OCI-LY1 (cell line): ENCODE results near the gene CTBP2.

ENCODE experiments used
- H2AFZ ChIP-seq: fragments of 200-600 bp; sonication (generic), shearing (Covaris generic); 2 replicates; pipeline ENCODE4 v1.6.0; 2014; ENCODE audit warnings: antibody characterized with exemption, mild to moderate bottlenecking, low read length
- H3F3A ChIP-seq: fragments of 200-600 bp; sonication (generic), shearing (Covaris generic); 2 replicates; pipeline ENCODE4 v1.6.0; 2014; ENCODE audit warnings: mild to moderate bottlenecking, antibody characterized with exemption, low read length, moderate library complexity; ENCODE audit not compliant: insufficient read depth
- H3K27ac ChIP-seq: fragments of 200-600 bp; sonication (generic); 2 replicates; pipeline ENCODE4 v1.5.1; 2014; ENCODE audit warnings: low read length, mixed run types, mild to moderate bottlenecking, low read depth; ENCODE audit not compliant: poor library complexity, severe bottlenecking
- H3K27me3 ChIP-seq: fragments of 200-600 bp; sonication (generic); 2 replicates; pipeline ENCODE4 v1.6.0; 2014; ENCODE audit warnings: antibody characterized with exemption, mild to moderate bottlenecking, low read length, moderate library complexity; ENCODE audit not compliant: insufficient read depth
- H3K36me3 ChIP-seq: fragments of 200-600 bp; sonication (generic); 2 replicates; pipeline ENCODE4 v1.6.1; 2014; ENCODE audit warnings: mild to moderate bottlenecking, antibody characterized with exemption, low read length, moderate library complexity, mixed read lengths; ENCODE audit not compliant: insufficient read depth
- H3K4me1 ChIP-seq: fragments of 200-600 bp; sonication (generic); 2 replicates; pipeline ENCODE4 v1.5.1; 2014; ENCODE audit warnings: mild to moderate bottlenecking, low read length, moderate library complexity; ENCODE audit not compliant: insufficient read depth, severe bottlenecking
- H3K4me2 ChIP-seq: fragments of 200-600 bp; sonication (generic), shearing (Covaris generic); 2 replicates; pipeline ENCODE4 v1.6.1; 2014; ENCODE audit warnings: low read length
- H3K4me3 ChIP-seq: fragments of 200-600 bp; sonication (generic); 2 replicates; pipeline ENCODE4 v1.5.1; 2014; ENCODE audit warnings: low read length, low read depth, mild to moderate bottlenecking, mixed read lengths; ENCODE audit not compliant: poor library complexity, severe bottlenecking
- H3K79me2 ChIP-seq: fragments of 200-600 bp; shearing (Covaris generic); 2 replicates; pipeline ENCODE4 v1.6.1; 2016; ENCODE audit warnings: mixed run types, low read length, mixed read lengths; ENCODE audit not compliant: insufficient read depth
- H3K9ac ChIP-seq: fragments of 200-600 bp; sonication (generic), shearing (Covaris generic); 2 replicates; pipeline ENCODE4 v1.6.1; 2014; ENCODE audit warnings: mild to moderate bottlenecking, low read length, mixed read lengths
- H3K9me2 ChIP-seq: fragments of 200-600 bp; sonication (generic), shearing (Covaris generic); 2 replicates; pipeline ENCODE4 v1.6.1; 2014; ENCODE audit warnings: low read depth, mild to moderate bottlenecking, low read length, mixed read lengths
- H3K9me3 ChIP-seq: fragments of 200-600 bp; shearing (Covaris generic); 2 replicates; pipeline ENCODE4 v1.6.1; 2014; ENCODE audit warnings: low read length, mixed read lengths
- H4K20me1 ChIP-seq: fragments of 200-600 bp; sonication (generic), shearing (Covaris generic); 2 replicates; pipeline ENCODE4 v1.6.0; 2016; ENCODE audit warnings: mild to moderate bottlenecking, low read length; ENCODE audit not compliant: insufficient read depth
- CTCF ChIP-seq: fragments of 200-600 bp; sonication (generic), shearing (Covaris generic); IDR thresholded peaks from 2 replicates; pipeline ENCODE4 v1.5.1; 2017; ENCODE audit warnings: mild to moderate bottlenecking, antibody characterized with exemption, low read length, moderate library complexity, mixed read lengths
- EZH2 ChIP-seq: fragments of 200-600 bp; sonication (generic), shearing (Covaris generic); IDR thresholded peaks from 2 replicates; pipeline ENCODE4 v1.8.0; 2017; ENCODE audit warnings: borderline replicate concordance, mixed run types, mild to moderate bottlenecking, antibody characterized with exemption, low read length, moderate library complexity, mixed read lengths

The CTBP2 gene

GRCh38 chr10:125124115-125124487 is 36.3 kb downstream of the CTBP2 start:
- H3K4me3 ChIP-seq = no peak overlapping the region
- H3K9me2 ChIP-seq = no peaks in the 10 kb centered on the region
- TF ChIP-seq CTCF (no peak), EZH2 (no peak)
- no peaks in the 10 kb centered on the region for H4K20me1 ChIP-seq
- no peaks in the 10 kb centered on the region for H3K4me1 ChIP-seq
- no peaks in the 10 kb centered on the region for H3K36me3 ChIP-seq
- no peak overlapping the region for H3K27ac ChIP-seq
- H3K4me2 ChIP-seq = no peak overlapping the region
- H2AFZ ChIP-seq = no peak overlapping the region
- H3K79me2 ChIP-seq = no peaks in the 10 kb centered on the region
- no peaks in the 10 kb centered on the region for H3F3A ChIP-seq
- H3K9me3 ChIP-seq = no peaks in the 10 kb centered on the region
- no peak overlapping the region for H3K9ac ChIP-seq
- H3K27me3 ChIP-seq = 0 out of 2 replicates have a peak, but pooled peaks cover 4% of the 10 kb centered on the region

- H3K9me3 ChIP-seq = no peaks in the 10 kb centered on the region
- no peaks in the 10 kb centered on the region for H3K79me2 ChIP-seq
- no peaks in the 10 kb centered on the region for H4K20me1 ChIP-seq
- H3K36me3 ChIP-seq = no peaks in the 10 kb centered on the region
- 0 out of 2 replicates have a peak, but pooled peaks cover 4% of the 10 kb centered on the region for H3K27me3 ChIP-seq
- no peaks in the 10 kb centered on the region for H3K4me1 ChIP-seq
- H3F3A ChIP-seq = no peaks in the 10 kb centered on the region
- no peak overlapping the region for H3K4me2 ChIP-seq
- no peak for TF ChIP-seq CTCF
- H3K4me3 ChIP-seq = no peak overlapping the region
- H2AFZ ChIP-seq = no peak overlapping the region
- no peak overlapping the region for H3K9ac ChIP-seq
- H3K9me2 ChIP-seq = no peaks in the 10 kb centered on the region
- no peak overlapping the region for H3K27ac ChIP-seq
Measured at GRCh38 chr10:125123476-125124114, 36.8 kb downstream of the CTBP2 start.

- no peak overlapping the region for H3K4me2 ChIP-seq
- no peaks in the 10 kb centered on the region for H3K36me3 ChIP-seq
- H2AFZ ChIP-seq = no peak overlapping the region
- no peaks in the 10 kb centered on the region for H3K79me2 ChIP-seq
- no peaks in the 10 kb centered on the region for H3K9me3 ChIP-seq
- H3K9me2 ChIP-seq = no peaks in the 10 kb centered on the region
- H3K4me3 ChIP-seq = no peak overlapping the region
- no peak overlapping the region for H3K9ac ChIP-seq
- H3K27ac ChIP-seq = no peak overlapping the region
- no peaks in the 10 kb centered on the region for H3K4me1 ChIP-seq
- H3K27me3 ChIP-seq = 0 out of 2 replicates have a peak, but pooled peaks cover 4% of the 10 kb centered on the region
- TF ChIP-seq EZH2 = no peak
- TF ChIP-seq CTCF = no peak
- H3F3A ChIP-seq = no peaks in the 10 kb centered on the region
- H4K20me1 ChIP-seq = no peaks in the 10 kb centered on the region
Measured at GRCh38 chr10:125122566-125122965, 37.8 kb downstream of the CTBP2 start.
